Prostate gland (tissue), 2 donors: Measurements from ENCODE around the gene RSU1. TPM values are rescaled to one million over a fixed set of nuclear protein-coding genes. Genes with fewer than 3 reads are reported as not detected.

Experiments
- DNase-seq: peaks from one replicate; pipeline ENCODE4 v3.0.0-alpha.2; 2019; ENCODE audit warnings: low spot score
- H3K27ac ChIP-seq, 2 donors: fragments of 200-600 bp; sonication (generic); 2 replicates each; pipeline ENCODE4 v1.5.1; 2017 to 2019
- H3K27me3 ChIP-seq: fragments of 200-600 bp; sonication (generic); replicated peaks from 2 replicates; pipeline ENCODE4 v1.5.1; 2019; ENCODE audit not compliant: insufficient read depth
- H3K36me3 ChIP-seq, 2 donors: fragments of 200-600 bp; sonication (generic); 1 replicate in 1 of 2; 2 replicates in 1 of 2; pipeline versions ENCODE4 v1.5.1 to v1.8.1; 2017 to 2019
- H3K4me1 ChIP-seq: fragments of 200-600 bp; sonication (generic); replicated peaks from 2 replicates; pipeline ENCODE4 v1.5.1; 2019
- H3K4me3 ChIP-seq, 2 donors: fragments of 200-600 bp; sonication (generic); 2 replicates each; pipeline ENCODE4 v1.5.1; 2017 to 2019
- H3K9me3 ChIP-seq: fragments of 200-600 bp; sonication (generic); 2 replicates; pipeline ENCODE4 v1.5.1; 2017
- POLR2A ChIP-seq: fragments of 450-650 bp; IDR thresholded peaks from one replicate; pipeline ENCODE4 v1.6.1; 2016; ENCODE audit warnings: antibody characterized with exemption, mild to moderate bottlenecking
- POLR2AphosphoS5 ChIP-seq: sonication (generic); formaldehyde crosslinking; IDR thresholded peaks from one replicate; pipeline ENCODE4 v1.6.1; 2017; ENCODE audit warnings: antibody characterized with exemption
- WGBS: methylation state at CpG from one replicate; pipeline ENCODE4 v1.1.5; 2018; 5-methylcytosine and 5-hydroxymethylcytosine counted together
- intact Hi-C: fragments of 100-400 bp; cut with DNase I; formaldehyde crosslinking; loops from one replicate; pipeline ENCODE4 v1.14.2; 2022
- total RNA-seq, 2 donors: library from RNA; depleted of rRNA; stranded (reverse); fragments of >200 nt; gene quantifications; one replicate each; pipeline ENCODE4 v1.1.0, GENCODE V29; 2016
- TF ChIP-seq, protein P1 (sequence below), 4 experiments: fragments of 200-600 bp in 2 of 4; fragments of 450-650 bp in 2 of 4; sonication (generic) in 2 of 4; IDR thresholded peaks; 1 replicate in 3 of 4; 2 replicates in 1 of 4; pipeline ENCODE4 v1.5.1; 2016 to 2019; ENCODE audit warnings: antibody characterized with exemption in 4 of 4, mild to moderate bottlenecking in 2 of 4, moderate library complexity in 2 of 4

RSU1 gene
- total RNA-seq, 2 donors from 2014 or later, result 32.2 to 49.3 TPM

DNA sequence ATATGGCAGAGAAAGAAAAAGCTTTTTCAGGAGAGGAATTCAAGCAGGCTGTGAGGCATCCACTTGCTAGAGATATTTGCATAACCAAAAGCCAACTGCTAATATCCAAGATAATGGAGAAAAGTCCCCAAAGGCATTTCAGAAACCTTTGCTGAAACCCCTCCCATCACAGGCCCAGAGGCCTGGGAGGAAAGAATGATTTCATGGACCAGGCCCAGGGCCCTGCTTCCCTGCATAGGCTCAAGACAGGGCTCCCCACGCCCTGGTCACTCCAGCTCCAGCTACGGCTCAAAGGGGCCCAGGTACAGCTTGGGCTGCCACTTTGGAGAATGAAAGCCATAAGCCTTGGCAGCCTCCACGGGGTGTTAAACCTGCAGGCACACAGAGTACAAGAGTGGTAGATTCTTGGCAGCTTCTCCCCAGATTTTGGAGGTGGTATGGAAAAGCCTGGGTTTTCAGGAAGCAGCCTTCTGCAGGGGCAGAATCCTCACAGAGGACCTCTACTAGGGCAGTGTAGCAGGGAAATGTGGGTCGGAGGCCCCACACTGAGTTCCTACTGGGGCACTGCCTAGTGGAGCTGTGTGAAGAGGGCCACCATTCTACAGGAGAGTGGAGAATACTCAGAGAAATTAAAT, 5.6 kb upstream of the RSU1 start:
- intact Hi-C loops, result no loop called here
- WGBS, result 94% methylated on average over 4 of the region's 4 CpGs
- H3K4me3 ChIP-seq, result no peak overlapping the region

DNA sequence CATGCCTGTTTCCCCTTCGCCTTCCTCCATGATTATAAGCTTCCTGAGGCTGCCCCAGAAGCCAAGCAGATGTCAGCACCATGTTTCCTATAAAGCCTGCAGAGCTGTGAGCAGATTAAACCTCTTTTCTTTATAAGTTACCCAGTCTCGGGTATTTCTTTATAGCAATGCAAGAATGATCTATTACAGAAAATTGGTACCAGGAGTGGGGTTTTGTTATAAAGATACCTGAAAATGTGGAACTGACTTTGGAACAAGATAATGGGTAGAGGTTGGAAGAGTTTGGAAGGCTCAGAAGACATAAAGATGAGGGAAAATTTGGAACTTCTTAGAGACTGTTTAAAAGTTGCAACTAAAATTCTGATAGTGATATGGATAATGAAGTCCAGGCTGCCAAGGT, 4.8 kb upstream of the RSU1 start:
- H3K9me3 ChIP-seq, result no peaks in the 10 kb centered on the region
- no peaks in the 10 kb centered on the region for H3K27me3 ChIP-seq
- no peak overlapping the region for H3K27ac ChIP-seq
- H3K4me1 ChIP-seq, result no peaks in the 10 kb centered on the region
- WGBS, result 97% methylated on average over 2 of the region's 2 CpGs
- H3K36me3 ChIP-seq, result no peaks in the 10 kb centered on the region
- intact Hi-C loops, result no loop called here
- TF ChIP-seq POLR2A, result no peak
- no peak for TF ChIP-seq POLR2AphosphoS5
- TF ChIP-seq, protein P1, sequence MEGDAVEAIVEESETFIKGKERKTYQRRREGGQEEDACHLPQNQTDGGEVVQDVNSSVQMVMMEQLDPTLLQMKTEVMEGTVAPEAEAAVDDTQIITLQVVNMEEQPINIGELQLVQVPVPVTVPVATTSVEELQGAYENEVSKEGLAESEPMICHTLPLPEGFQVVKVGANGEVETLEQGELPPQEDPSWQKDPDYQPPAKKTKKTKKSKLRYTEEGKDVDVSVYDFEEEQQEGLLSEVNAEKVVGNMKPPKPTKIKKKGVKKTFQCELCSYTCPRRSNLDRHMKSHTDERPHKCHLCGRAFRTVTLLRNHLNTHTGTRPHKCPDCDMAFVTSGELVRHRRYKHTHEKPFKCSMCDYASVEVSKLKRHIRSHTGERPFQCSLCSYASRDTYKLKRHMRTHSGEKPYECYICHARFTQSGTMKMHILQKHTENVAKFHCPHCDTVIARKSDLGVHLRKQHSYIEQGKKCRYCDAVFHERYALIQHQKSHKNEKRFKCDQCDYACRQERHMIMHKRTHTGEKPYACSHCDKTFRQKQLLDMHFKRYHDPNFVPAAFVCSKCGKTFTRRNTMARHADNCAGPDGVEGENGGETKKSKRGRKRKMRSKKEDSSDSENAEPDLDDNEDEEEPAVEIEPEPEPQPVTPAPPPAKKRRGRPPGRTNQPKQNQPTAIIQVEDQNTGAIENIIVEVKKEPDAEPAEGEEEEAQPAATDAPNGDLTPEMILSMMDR (IDR thresholded peaks at IDR 0.05), result no peak
- DNase-seq, result no peak
- H3K4me3 ChIP-seq, result no peak overlapping the region

More for the DNA sequence above, 5.6 kb upstream of the RSU1 start:
- no peak for DNase-seq
- Histone ChIP-seq H3K9me3 (no peaks in the 10 kb centered on the region), H3K27ac (no peak overlapping the region), H3K4me1 (no peaks in the 10 kb centered on the region), H3K27me3 (no peaks in the 10 kb centered on the region), H3K36me3 (no peaks in the 10 kb centered on the region)
- no peak for TF ChIP-seq POLR2A
- TF ChIP-seq, protein P1 (IDR thresholded peaks at IDR 0.05), result no peak
- TF ChIP-seq POLR2AphosphoS5, result no peak

DNA sequence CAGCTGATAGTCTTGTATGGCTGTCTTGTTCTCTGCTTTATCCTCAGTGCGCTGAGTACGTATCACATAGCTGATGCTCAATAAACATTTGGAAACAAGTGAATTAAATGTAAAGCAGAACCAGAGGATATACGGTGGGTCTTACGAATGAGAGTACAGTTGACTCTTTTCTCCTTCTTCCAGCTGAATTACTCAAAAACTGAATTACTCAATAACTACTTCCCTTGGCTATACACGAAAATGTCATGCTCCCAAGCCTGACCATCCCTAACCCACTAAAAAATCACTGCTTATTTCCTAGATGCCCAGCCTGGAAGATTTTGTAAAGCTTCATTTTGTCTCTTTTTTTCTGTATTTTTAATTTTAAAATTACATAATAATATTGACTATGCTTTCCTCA, 3.2 kb upstream of the RSU1 start:
- no peaks in the 10 kb centered on the region for H3K27me3 ChIP-seq
- no peak overlapping the region for H3K4me3 ChIP-seq
- intact Hi-C loops, result no loop called here
- H3K9me3 ChIP-seq, result no peaks in the 10 kb centered on the region
- no peak for TF ChIP-seq POLR2AphosphoS5
- TF ChIP-seq POLR2A, result no peak
- TF ChIP-seq, protein P1 (IDR thresholded peaks at IDR 0.05), result no peak
- no peak for DNase-seq
- no peak overlapping the region for H3K27ac ChIP-seq
- no peaks in the 10 kb centered on the region for H3K4me1 ChIP-seq
- WGBS, result 93% methylated on average over 5 of the region's 5 CpGs
- no peaks in the 10 kb centered on the region for H3K36me3 ChIP-seq

DNA sequence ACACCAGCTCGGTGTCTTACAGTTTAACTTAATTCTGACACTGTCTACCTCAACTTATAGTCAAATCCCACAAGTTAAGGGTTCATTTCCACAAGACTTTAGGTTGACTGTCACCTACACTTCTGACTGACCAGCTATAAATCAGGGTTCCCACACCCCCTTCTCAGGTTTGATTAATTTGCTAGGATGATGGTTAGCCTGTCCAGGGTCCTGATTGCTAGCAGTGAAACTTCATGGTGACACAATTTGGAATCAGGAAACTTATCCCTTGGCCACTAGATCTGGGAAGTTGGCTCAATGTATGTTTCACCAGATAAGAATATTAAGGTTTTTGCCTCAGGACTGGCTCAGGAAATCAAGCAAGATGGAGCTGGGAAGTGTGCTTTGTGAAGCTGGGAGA, 2.8 kb upstream of the RSU1 start:
- H3K27me3 ChIP-seq, result no peaks in the 10 kb centered on the region
- intact Hi-C loops, result no loop called here
- H3K36me3 ChIP-seq, result no peaks in the 10 kb centered on the region
- TF ChIP-seq, protein P1 (IDR thresholded peaks at IDR 0.05), result no peak
- TF ChIP-seq POLR2A (no peak), POLR2AphosphoS5 (no peak)
- no peaks in the 10 kb centered on the region for H3K9me3 ChIP-seq
- no peaks in the 10 kb centered on the region for H3K4me1 ChIP-seq
- no peak overlapping the region for H3K27ac ChIP-seq
- no peak for DNase-seq
- H3K4me3 ChIP-seq, result no peak overlapping the region
- WGBS, result 90% methylated on average over 1 of the region's 1 CpG

DNA sequence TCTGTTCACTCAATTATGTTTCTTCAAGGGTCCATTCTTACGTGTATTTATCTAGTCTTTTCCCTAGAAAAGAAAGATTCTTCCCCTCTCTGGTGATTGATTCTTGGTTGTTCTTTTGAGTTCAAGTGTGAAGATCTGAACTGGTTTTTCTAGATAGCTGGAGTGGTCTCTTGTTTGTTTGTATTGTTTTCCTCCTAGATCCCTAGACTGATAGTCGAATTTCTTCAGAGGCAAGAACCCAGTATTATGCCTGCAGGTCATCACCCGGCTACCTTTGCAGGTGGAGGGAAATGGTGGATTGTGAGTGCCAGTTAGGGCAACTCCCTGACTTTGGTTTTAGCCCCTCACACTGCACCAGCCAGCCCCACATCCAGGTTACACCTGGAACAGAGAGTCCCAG, 2.2 kb upstream of the RSU1 start:
- Histone ChIP-seq H3K27ac (no peak overlapping the region), H3K4me1 (no peaks in the 10 kb centered on the region), H3K36me3 (no peaks in the 10 kb centered on the region), H3K4me3 (no peak overlapping the region), H3K27me3 (no peaks in the 10 kb centered on the region), H3K9me3 (no peaks in the 10 kb centered on the region)
- TF ChIP-seq POLR2AphosphoS5 (no peak), POLR2A (no peak)
- TF ChIP-seq, protein P1 (IDR thresholded peaks at IDR 0.05), result no peak
- intact Hi-C loops, result no loop called here
- DNase-seq, result no peak
- 55% methylated on average over 3 of the region's 3 CpGs for WGBS
